Mononuclear cell (primary cell): ENCODE measurements around the gene ALPI. TPM values are rescaled to one million over a fixed set of nuclear protein-coding genes. Genes with fewer than 3 reads are reported as not detected.
"Not testable (repeated sequence)": the region's sequence is repeated elsewhere in the genome, so short reads cannot be mapped to it uniquely, and the experiment has no call there.

Source experiments
- H3K27me3 ChIP-seq: 2 replicates; pipeline ENCODE4 v1.6.0; 2011; ENCODE audit warnings: low read length, control low read depth; ENCODE audit not compliant: insufficient read depth
- H3K4me1 ChIP-seq: 2 replicates; pipeline ENCODE4 v1.5.1; 2011; ENCODE audit warnings: mild to moderate bottlenecking, low read length, control low read depth; ENCODE audit not compliant: insufficient read depth
- H3K4me3 ChIP-seq: 2 replicates; pipeline ENCODE4 v1.5.1; 2011; ENCODE audit warnings: mild to moderate bottlenecking, low read length, moderate library complexity
- H3K9me3 ChIP-seq: 2 replicates; pipeline ENCODE4 v1.5.1; 2011; ENCODE audit warnings: low read depth, mild to moderate bottlenecking, control low read depth, low read length
- total RNA-seq: library from RNA; depleted of rRNA; stranded (reverse); fragments of >200 nt; gene quantifications from one replicate; pipeline ENCODE4 v1.2.3, GENCODE V29; 2012

The ALPI gene
- total RNA-seq, 1 donor: not detected

- Histone ChIP-seq H3K9me3 (no peaks in the 10 kb centered on the region), H3K4me1 (peaks cover 9% of the 10 kb centered on the region), H3K27me3 (peaks cover 45% of the 10 kb centered on the region), H3K4me3 (no peak overlapping the region)
Measured at GRCh38 chr2:232418056-232418455, 37.9 kb upstream of the ALPI start.

- Histone ChIP-seq H3K4me1 (peaks cover 9% of the 10 kb centered on the region), H3K4me3 (no peak overlapping the region), H3K9me3 (no peaks in the 10 kb centered on the region), H3K27me3 (peaks cover 45% of the 10 kb centered on the region)
Measured at GRCh38 chr2:232418466-232419244, 37.3 kb upstream of the ALPI start.

GRCh38 chr2:232419245-232420072, 36.5 kb upstream of the ALPI start:
- H3K4me1 ChIP-seq: peaks cover 9% of the 10 kb centered on the region
- no peak overlapping the region for H3K4me3 ChIP-seq
- no peaks in the 10 kb centered on the region for H3K9me3 ChIP-seq
- H3K27me3 ChIP-seq: peaks cover 45% of the 10 kb centered on the region

- no peak overlapping the region for H3K4me3 ChIP-seq
Measured at GRCh38 chr2:232420073-232420454, 35.9 kb upstream of the ALPI start.

GRCh38 chr2:232420463-232421188, 35.3 kb upstream of the ALPI start:
- H3K9me3 ChIP-seq: no peaks in the 10 kb centered on the region
- peaks cover 48% of the 10 kb centered on the region for H3K27me3 ChIP-seq
- no peak overlapping the region for H3K4me3 ChIP-seq
- peaks cover 9% of the 10 kb centered on the region for H3K4me1 ChIP-seq

More at GRCh38 chr2:232420073-232420454, 35.9 kb upstream of the ALPI start:
- H3K27me3 ChIP-seq: peaks cover 45% of the 10 kb centered on the region
- no peaks in the 10 kb centered on the region for H3K9me3 ChIP-seq
- peaks cover 9% of the 10 kb centered on the region for H3K4me1 ChIP-seq

- no peaks in the 10 kb centered on the region for H3K9me3 ChIP-seq
- peaks cover 9% of the 10 kb centered on the region for H3K4me1 ChIP-seq
- H3K4me3 ChIP-seq: no peak overlapping the region
- H3K27me3 ChIP-seq: peaks cover 48% of the 10 kb centered on the region
Measured at GRCh38 chr2:232421189-232421785, 34.7 kb upstream of the ALPI start.

GRCh38 chr2:232422051-232422450, 33.9 kb upstream of the ALPI start:
- Histone ChIP-seq H3K4me1 (peaks cover 9% of the 10 kb centered on the region), H3K4me3 (no peak overlapping the region), H3K9me3 (no peaks in the 10 kb centered on the region), H3K27me3 (peaks cover 48% of the 10 kb centered on the region)

GRCh38 chr2:232422996-232423395, 33.0 kb upstream of the ALPI start:
- H3K4me1 ChIP-seq, H3K4me3 ChIP-seq, H3K9me3 ChIP-seq: not testable (repeated sequence)
- H3K27me3 ChIP-seq: peaks cover 48% of the 10 kb centered on the region

- not testable (repeated sequence) for H3K9me3 ChIP-seq, H3K4me1 ChIP-seq, H3K4me3 ChIP-seq
- H3K27me3 ChIP-seq: peaks cover 44% of the 10 kb centered on the region
Measured at GRCh38 chr2:232423407-232423806, 32.5 kb upstream of the ALPI start.

GRCh38 chr2:232431705-232432590, 24.0 kb upstream of the ALPI start:
- no peaks in the 10 kb centered on the region for H3K4me1 ChIP-seq
- no peaks in the 10 kb centered on the region for H3K9me3 ChIP-seq
- H3K27me3 ChIP-seq: no peaks in the 10 kb centered on the region
- no peak overlapping the region for H3K4me3 ChIP-seq

GRCh38 chr2:232432598-232433184, 23.3 kb upstream of the ALPI start:
- Histone ChIP-seq H3K4me1 (no peaks in the 10 kb centered on the region), H3K27me3 (no peaks in the 10 kb centered on the region), H3K4me3 (no peak overlapping the region), H3K9me3 (no peaks in the 10 kb centered on the region)

GRCh38 chr2:232433622-232434021, 22.3 kb upstream of the ALPI start:
- not testable (repeated sequence) for H3K9me3 ChIP-seq, H3K27me3 ChIP-seq

GRCh38 chr2:232434091-232434490, 21.9 kb upstream of the ALPI start:
- no peak overlapping the region for H3K4me3 ChIP-seq
- no peaks in the 10 kb centered on the region for H3K9me3 ChIP-seq
- no peaks in the 10 kb centered on the region for H3K4me1 ChIP-seq
- no peaks in the 10 kb centered on the region for H3K27me3 ChIP-seq

More at GRCh38 chr2:232433622-232434021, 22.3 kb upstream of the ALPI start:
- H3K4me3 ChIP-seq, H3K4me1 ChIP-seq: not testable (repeated sequence)
